Cardiac fibroblast (primary cell): ENCODE data around the gene BDNF.

ENCODE experiments used
- DNase-seq, 2 donors: peaks; one replicate each; pipeline versions ENCODE4 v3.0.0 to v3.0.0-alpha.2; 2010; ENCODE audit warnings: low read depth in 2 of 2
- H3K4me3 ChIP-seq, 2 donors: replicated peaks in 1 of 2; 1 replicate in 1 of 2; 2 replicates in 1 of 2; pipeline ENCODE4 v1.5.1; 2011; ENCODE audit warnings: low read depth in 2 of 2, low read length in 2 of 2, mild to moderate bottlenecking in 2 of 2, moderate library complexity in 1 of 2
- TF ChIP-seq, protein P1 (sequence below): IDR thresholded peaks from one replicate; pipeline ENCODE4 v1.5.1; 2011; ENCODE audit warnings: low read depth, mild to moderate bottlenecking, low read length, inconsistent platforms

Gene BDNF

DNA sequence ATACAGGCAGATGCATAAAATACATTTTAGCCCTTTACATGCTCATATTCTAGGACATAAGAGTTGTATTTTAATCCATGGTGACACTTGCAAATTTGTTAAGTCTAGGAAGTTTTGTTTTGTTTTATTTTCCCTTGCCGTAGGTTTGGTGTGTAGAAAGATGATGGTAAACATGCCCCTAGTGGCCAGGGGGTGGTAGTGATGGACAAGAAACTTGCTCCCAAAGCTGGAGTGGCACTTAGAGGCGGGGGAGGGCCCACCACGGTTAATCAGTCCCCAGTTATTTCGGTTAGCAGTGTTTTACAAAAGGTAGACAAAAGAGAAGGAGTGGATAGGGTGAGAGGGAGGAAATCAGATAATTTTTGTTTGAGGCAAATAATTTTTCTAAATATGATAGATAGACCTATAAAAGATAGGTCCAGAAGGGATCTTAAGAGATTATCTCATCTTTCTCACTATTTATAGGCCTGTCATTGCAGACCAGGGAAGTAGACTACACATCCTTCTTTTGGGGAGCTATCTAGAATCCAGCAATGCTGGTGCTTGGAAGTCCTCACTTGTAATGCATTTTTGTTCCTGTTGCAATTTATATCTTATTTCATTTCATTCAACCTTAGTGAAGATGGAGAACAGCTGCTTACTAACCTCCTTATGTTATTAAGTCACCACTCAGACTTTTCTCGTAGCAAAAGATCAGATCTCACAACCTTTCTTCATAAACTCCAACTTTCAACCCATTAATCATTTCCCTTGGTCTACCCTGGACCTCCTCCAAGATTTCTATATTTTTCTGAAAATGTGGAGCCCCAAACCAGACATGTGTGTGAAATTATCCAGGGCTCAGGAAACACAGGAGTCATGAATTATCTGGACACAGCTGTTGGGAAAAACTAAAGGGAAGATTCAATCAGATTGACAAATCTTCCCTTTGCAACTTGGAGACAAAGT, 5.9 kb upstream of the BDNF start:
- DNase-seq, result peak in 1 of 2 donors; percentile 47
- no peak overlapping the region for H3K4me3 ChIP-seq
- TF ChIP-seq, protein P1, sequence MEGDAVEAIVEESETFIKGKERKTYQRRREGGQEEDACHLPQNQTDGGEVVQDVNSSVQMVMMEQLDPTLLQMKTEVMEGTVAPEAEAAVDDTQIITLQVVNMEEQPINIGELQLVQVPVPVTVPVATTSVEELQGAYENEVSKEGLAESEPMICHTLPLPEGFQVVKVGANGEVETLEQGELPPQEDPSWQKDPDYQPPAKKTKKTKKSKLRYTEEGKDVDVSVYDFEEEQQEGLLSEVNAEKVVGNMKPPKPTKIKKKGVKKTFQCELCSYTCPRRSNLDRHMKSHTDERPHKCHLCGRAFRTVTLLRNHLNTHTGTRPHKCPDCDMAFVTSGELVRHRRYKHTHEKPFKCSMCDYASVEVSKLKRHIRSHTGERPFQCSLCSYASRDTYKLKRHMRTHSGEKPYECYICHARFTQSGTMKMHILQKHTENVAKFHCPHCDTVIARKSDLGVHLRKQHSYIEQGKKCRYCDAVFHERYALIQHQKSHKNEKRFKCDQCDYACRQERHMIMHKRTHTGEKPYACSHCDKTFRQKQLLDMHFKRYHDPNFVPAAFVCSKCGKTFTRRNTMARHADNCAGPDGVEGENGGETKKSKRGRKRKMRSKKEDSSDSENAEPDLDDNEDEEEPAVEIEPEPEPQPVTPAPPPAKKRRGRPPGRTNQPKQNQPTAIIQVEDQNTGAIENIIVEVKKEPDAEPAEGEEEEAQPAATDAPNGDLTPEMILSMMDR, result peak; percentile 74

DNA sequence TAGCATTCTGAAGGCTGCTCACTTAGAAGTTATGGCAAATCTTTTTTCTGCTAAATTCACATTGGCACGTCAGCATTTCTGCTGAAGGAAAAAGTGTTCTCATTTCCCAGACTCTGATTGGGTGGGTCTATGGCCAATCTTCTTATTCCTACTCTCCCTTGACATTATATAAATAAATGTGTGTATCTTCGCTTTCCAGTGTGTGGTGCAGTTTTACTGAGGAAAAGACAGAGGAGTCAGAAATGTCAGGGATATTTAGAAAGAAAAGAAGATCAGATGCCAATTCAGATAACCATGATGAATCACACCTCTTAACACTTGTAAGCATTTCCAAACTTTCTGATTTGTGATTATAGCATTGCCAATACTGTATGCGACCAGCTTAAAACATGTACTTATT, 3.2 kb upstream of the BDNF start:
- H3K4me3 ChIP-seq, result no peak overlapping the region
- peak; percentile 39 to 58 for DNase-seq
- TF ChIP-seq, protein P1, result no peak

DNA sequence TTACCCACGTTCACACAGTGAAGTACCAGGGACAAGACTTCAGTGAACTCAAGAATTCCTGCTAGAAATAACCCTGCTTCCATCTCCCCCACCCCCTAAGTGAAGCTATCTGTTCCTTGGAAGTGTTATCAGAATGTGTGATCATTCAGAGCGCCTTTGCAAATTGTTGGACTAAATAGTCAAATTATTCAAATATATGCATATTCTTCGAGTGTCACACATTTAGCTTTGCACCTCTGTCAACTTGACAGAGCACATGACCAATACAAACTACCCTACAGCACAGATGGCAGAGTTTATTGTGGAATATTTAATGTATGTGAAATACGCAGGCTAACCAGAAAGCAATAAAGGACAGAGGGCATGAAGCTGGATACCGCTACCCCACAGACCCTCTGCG, 2.6 kb upstream of the BDNF start:
- DNase-seq, result no peak
- no peak overlapping the region for H3K4me3 ChIP-seq
- TF ChIP-seq, protein P1, result no peak

DNA sequence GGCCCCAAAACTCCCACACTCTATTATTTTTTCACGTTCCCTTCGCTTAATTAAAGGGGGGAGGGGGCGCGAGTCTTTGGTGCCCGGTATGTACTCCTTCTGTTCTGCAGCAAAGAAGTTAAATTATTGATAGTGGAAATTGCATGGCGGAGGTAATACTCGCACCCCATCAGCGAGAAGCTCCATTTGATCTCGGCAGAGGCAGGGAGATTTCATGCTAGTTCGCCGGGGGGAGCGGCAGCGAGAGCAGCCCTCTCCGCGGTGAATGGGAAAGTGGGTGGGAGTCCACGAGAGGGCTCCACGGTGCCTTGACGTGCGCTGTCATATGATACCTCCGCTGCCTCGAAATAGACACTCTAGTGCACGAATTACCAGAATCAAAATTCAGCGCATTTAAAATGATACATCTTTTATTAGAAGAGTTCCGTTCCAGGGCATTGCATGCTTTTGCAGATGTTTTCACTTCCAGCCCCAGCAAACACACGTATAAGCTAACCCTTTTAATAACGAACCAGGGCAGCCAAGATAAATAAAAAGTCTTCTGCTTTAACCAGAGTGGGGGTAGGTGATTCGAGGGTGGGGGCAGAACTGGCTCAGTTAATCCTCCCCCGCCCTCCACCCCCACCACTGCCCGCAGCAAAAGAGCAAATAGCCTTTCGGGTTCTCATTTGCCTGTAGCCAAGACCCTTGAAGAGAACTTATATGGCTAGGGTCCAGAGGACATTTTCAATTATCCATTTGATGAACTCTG, 1.3 kb upstream of the BDNF start:
- TF ChIP-seq, protein P1, result peak; percentile 18
- H3K4me3 ChIP-seq, result peak overlapping the region; percentile 64 to 73
- DNase-seq, result peak; percentile 61 to 68

DNA sequence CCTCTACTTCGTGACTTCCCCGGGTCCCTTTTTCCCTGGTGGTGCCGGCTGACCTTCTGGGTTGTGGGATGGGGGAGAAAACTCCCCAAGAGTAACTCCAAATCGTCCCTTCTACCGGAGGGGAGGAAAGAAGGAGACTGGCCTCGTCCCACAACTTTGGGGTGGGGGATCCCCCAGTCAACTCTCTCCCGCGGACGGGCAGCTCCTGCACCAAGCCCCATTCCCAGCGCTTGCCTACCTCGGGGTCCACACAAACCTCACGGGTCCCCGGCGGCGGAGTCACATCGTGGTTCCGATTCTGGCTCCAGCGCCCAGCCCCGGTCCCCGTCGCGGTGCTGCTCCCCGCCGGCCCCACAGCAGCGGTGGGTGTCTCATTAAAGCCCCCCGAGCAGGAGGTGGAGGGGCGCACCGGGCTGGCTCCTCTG, 317 bp downstream of the BDNF start:
- TF ChIP-seq, protein P1, result no peak
- H3K4me3 ChIP-seq, result peak overlapping the region; percentile 64 to 78
- DNase-seq, result peak in 1 of 2 donors; percentile 20

DNA sequence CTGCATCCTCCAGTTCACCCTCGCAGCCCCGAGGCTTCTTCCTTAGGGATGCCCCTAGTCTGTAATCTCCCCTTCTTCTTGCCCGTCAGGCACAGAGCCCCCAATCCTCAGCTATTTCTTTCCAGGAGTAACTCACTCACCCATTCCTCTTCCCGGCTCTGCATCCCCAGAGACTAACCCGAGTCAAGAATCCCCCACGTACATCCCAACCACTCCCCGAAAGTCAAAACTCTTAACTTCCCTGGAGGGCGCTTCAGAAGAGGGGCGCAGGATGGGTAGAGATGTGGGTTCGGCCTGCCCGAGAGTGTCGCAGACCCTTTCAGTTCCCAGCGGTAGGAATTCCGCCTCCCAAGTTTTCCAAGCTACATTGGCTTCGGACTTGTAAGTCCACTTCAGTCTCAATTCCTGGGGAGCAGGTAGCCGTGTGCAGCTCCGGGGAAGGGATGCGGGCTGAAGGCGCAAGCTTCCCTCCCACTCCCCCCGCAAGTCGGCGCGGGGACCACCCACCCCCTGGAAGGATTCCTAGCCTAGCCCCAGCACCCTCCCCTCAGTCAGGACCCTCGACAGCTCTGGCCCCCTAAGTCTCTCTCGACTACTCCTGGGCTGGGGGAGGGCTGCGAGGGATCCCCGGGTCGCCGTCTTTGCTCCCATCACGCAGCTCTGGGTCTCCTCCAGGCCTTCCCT, 871 bp downstream of the BDNF start:
- peak in 1 of 2 donors; percentile 54 for DNase-seq
- TF ChIP-seq, protein P1, result no peak
- H3K4me3 ChIP-seq, result peak overlapping the region; percentile 64 to 78
